ENCODE results near the gene GBP5. TPM values are rescaled to one million over a fixed set of nuclear protein-coding genes. Genes with fewer than 3 reads are reported as not detected.
"Not testable (repeated sequence)": the region's sequence is repeated elsewhere in the genome, so short reads cannot be mapped to it uniquely, and the experiment has no call there.

GBP5 gene
- total RNA-seq, 1 donor from 2014 or later = 22.8 TPM

- peaks cover 9% of the 10 kb centered on the region for H3K9me3 Mint-ChIP-seq
- TF ChIP-seq CTCF (IDR thresholded peaks at IDR 0.05) = no peak
- no peak overlapping the region for H3K4me3 Mint-ChIP-seq
- no peak for ATAC-seq (ENCODE audit: low read depth)
- CTCF ChIA-PET = no interaction called here
- no peak for DNase-seq
- peaks cover 18% of the 10 kb centered on the region for H3K4me1 Mint-ChIP-seq
- intact Hi-C loops (cut with micrococcal nuclease) = no loop called here
- H3K27me3 Mint-ChIP-seq = no peaks in the 10 kb centered on the region
- H3K27ac Mint-ChIP-seq = no peak overlapping the region
- H3K36me3 Mint-ChIP-seq (ENCODE audit: low read depth) = no peaks in the 10 kb centered on the region
- POLR2A ChIA-PET = no interaction called here
Measured at GRCh38 chr1:89288051-89288340, 15.3 kb upstream of the GBP5 start.

GRCh38 chr1:89287181-89288050 lies 14.8 kb upstream of the GBP5 start:
- Mint-ChIP-seq H3K9me3 (peaks cover 3% of the 10 kb centered on the region), H3K36me3 (ENCODE audit: low read depth) (no peaks in the 10 kb centered on the region), H3K27ac (peak overlapping the region; percentile 66), H3K4me1 (peaks cover 18% of the 10 kb centered on the region), H3K27me3 (no peaks in the 10 kb centered on the region), H3K4me3 (no peak overlapping the region)
- POLR2A ChIA-PET = interaction anchor here (0.7 to 1.7 kb wide), 3 partner anchors 23 to 88 kb away, joined by 3 to 6 read pairs (median 5); partner anchors contain the start of gene GBP4
- DNase-seq (no peak), ATAC-seq (ENCODE audit: low read depth) (no peak)
- CTCF ChIA-PET = no interaction called here
- TF ChIP-seq CTCF (IDR thresholded peaks at IDR 0.05) = no peak
- intact Hi-C loops (cut with micrococcal nuclease) = loop anchor here (1.0 kb wide), 1 partner anchor 15 kb away; the partner anchor contains the start of gene GBP5

GRCh38 chr1:89286549-89287180 lies 14.0 kb upstream of the GBP5 start:
- no peaks in the 10 kb centered on the region for H3K27me3 Mint-ChIP-seq
- H3K4me1 Mint-ChIP-seq = peaks cover 18% of the 10 kb centered on the region
- ChIA-PET POLR2A (interaction anchor here (0.6 to 1.7 kb wide), 4 partner anchors 12 to 88 kb away, joined by 3 to 6 read pairs (median 4); partner anchors contain the start of gene GBP4), CTCF (no interaction called here)
- no peak for TF ChIP-seq CTCF (IDR thresholded peaks at IDR 0.05)
- no peaks in the 10 kb centered on the region for H3K36me3 Mint-ChIP-seq (ENCODE audit: low read depth)
- peak overlapping the region; percentile 64 for H3K4me3 Mint-ChIP-seq
- no peak for DNase-seq
- H3K9me3 Mint-ChIP-seq = peaks cover 3% of the 10 kb centered on the region
- peak; percentile 81 for ATAC-seq (ENCODE audit: low read depth)
- peak overlapping the region; percentile 66 for H3K27ac Mint-ChIP-seq
- intact Hi-C loops (cut with micrococcal nuclease) = loop anchor here (1.0 kb wide), 1 partner anchor 14 kb away; the partner anchor contains the start of gene GBP5

- Mint-ChIP-seq H3K36me3 (ENCODE audit: low read depth) (no peaks in the 10 kb centered on the region), H3K4me3 (no peak overlapping the region), H3K4me1 (peaks cover 18% of the 10 kb centered on the region), H3K9me3 (peaks cover 3% of the 10 kb centered on the region), H3K27me3 (no peaks in the 10 kb centered on the region), H3K27ac (no peak overlapping the region)
- ATAC-seq (ENCODE audit: low read depth) (no peak), DNase-seq (no peak)
- POLR2A ChIA-PET = interaction anchor here (1.7 kb wide), 1 partner anchor 25 kb away, joined by 6 read pairs; no protein-coding TSS in a partner anchor
- CTCF ChIA-PET = no interaction called here
- intact Hi-C loops (cut with micrococcal nuclease) = no loop called here
- no peak for TF ChIP-seq CTCF (IDR thresholded peaks at IDR 0.05)
Measured at GRCh38 chr1:89285745-89286380, 13.2 kb upstream of the GBP5 start.

DNA sequence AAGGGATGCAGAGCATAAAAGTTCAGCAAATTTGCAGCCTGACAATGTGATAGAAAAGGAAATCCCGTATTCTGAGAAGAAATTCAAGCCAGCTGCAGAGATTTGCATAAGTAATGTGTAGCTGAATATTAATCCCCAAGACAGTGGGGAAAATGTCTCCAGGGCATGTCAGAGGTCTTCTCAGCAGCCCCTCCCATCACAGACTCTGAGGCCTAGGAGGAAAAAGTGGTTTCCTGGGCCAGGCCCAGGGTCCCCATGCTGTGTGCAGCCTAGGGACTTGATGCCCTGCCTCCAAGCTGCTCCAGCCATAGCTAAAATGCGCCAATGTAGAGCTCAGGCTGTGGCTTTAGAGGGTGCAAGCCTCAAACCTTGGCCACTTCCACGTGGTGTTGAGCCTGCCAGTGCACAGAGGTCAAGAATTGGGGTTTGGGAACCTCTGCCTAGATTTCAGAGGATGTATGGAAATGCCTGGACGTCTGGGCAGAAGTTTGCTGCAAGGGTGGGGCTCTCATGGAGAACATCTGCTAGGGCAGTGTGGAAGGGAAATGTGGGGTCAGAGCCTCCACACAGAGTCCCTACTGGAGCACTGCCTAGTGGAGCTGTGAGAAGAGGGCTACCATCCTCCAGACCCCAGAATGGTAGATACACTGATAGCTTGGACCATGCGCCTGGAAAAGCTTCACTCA lies 11.6 kb upstream of the GBP5 start:
- POLR2A ChIA-PET; H3K36me3 Mint-ChIP-seq (ENCODE audit: low read depth); ATAC-seq (ENCODE audit: low read depth); H3K27ac Mint-ChIP-seq; H3K9me3 Mint-ChIP-seq; intact Hi-C loops (cut with micrococcal nuclease); H3K4me3 Mint-ChIP-seq; DNase-seq; CTCF ChIA-PET; H3K27me3 Mint-ChIP-seq: not testable (repeated sequence)
- H3K4me1 Mint-ChIP-seq = peaks cover 21% of the 10 kb centered on the region
